K562 (cell line): ENCODE data around the gene PITPNC1.

ENCODE experiments used
- CEBPB ChIP-seq: fragments of 450-650 bp; IDR thresholded peaks from 2 replicates; pipeline ENCODE4 v1.6.1; 2016; ENCODE audit warnings: missing genetic modification characterization, missing compliant biosample characterization
- CHD2 ChIP-seq: IDR thresholded peaks from 2 replicates; pipeline ENCODE4 v1.6.1; 2011; ENCODE audit warnings: low read depth, low read length
- POLR2AphosphoS5 ChIP-seq: IDR thresholded peaks from 2 replicates; pipeline ENCODE4 v1.6.1; 2011; ENCODE audit warnings: mild to moderate bottlenecking, low read depth, low read length, moderate library complexity; ENCODE audit not compliant: control insufficient read depth, insufficient read depth
- REST ChIP-seq, 2 experiments: fragments of 450-650 bp; formaldehyde crosslinking in 1 of 2; IDR thresholded peaks; 2 replicates each; pipeline versions ENCODE4 v1.4.0 to v1.6.1; 2014 to 2020; ENCODE audit warnings: mild to moderate bottlenecking in 2 of 2, borderline replicate concordance in 1 of 2, low read depth in 1 of 2
- TF ChIP-seq, protein P1 (sequence below), 3 experiments: IDR thresholded peaks in 2 of 3; conservative IDR thresholded peaks in 1 of 3; 2 replicates each; pipeline ENCODE4 v1.5.1; 2011 to 2012; ENCODE audit warnings: low read length in 3 of 3, mild to moderate bottlenecking in 3 of 3, control low read depth in 2 of 3, improper control_type of control experiment in 1 of 3, inconsistent platforms in 1 of 3, low read depth in 1 of 3, mixed read lengths in 1 of 3, moderate library complexity in 1 of 3; ENCODE audit not compliant: insufficient read depth in 2 of 3

- TF ChIP-seq CEBPB (tag) (no peak), POLR2AphosphoS5 (no peak), REST (IDR thresholded peaks at IDR 0.05; ENCODE audit: borderline replicate concordance) (no peak), REST (CRISPR knock-in tag; IDR thresholded peaks at IDR 0.05; ENCODE audit: low read depth) (no peak), CHD2 (no peak)
- TF ChIP-seq, protein P1, sequence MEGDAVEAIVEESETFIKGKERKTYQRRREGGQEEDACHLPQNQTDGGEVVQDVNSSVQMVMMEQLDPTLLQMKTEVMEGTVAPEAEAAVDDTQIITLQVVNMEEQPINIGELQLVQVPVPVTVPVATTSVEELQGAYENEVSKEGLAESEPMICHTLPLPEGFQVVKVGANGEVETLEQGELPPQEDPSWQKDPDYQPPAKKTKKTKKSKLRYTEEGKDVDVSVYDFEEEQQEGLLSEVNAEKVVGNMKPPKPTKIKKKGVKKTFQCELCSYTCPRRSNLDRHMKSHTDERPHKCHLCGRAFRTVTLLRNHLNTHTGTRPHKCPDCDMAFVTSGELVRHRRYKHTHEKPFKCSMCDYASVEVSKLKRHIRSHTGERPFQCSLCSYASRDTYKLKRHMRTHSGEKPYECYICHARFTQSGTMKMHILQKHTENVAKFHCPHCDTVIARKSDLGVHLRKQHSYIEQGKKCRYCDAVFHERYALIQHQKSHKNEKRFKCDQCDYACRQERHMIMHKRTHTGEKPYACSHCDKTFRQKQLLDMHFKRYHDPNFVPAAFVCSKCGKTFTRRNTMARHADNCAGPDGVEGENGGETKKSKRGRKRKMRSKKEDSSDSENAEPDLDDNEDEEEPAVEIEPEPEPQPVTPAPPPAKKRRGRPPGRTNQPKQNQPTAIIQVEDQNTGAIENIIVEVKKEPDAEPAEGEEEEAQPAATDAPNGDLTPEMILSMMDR (IDR thresholded peaks at IDR 0.05 in 2 of 3, conservative IDR thresholded peaks at IDR 0.05 in 1 of 3; ENCODE audit: insufficient read depth in 2 of 3, low read depth in 1 of 3, low read length in 3 of 3): no peak
Measured at GRCh38 chr17:67716405-67716798, 339.3 kb downstream of the PITPNC1 start.
